ENCODE results near the gene ZNF491. TPM values are rescaled to one million over a fixed set of nuclear protein-coding genes. Genes with fewer than 3 reads are reported as not detected.

ZNF491 gene
- total and polyA plus RNA-seq, 2 of the 8 experiments (the other 6 are each of a cell fraction or from before 2014, with no cell fraction given) = 0.18 to 0.78 TPM

DNA sequence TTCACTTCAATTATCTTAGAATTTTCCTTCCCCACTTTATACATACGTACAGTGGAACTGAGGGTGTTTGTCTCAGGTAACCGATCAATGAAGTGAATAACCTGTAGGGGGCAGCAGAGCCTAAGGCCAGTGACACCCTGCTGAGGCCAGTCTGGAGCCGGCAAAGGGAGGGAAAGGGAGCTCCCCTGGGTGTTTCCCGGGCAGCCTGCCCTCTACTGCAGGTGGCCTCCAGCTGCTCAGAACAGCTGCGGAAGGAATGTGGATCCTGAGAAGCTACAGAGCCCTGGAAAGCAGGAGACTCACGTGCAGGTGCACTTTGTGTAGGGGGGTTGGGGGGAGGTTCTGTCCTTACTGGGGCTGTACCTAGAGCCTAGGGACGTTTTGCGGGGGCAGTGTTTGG is 832 bp upstream of the ZNF491 start (continued):
- TF ChIP-seq, protein P1, sequence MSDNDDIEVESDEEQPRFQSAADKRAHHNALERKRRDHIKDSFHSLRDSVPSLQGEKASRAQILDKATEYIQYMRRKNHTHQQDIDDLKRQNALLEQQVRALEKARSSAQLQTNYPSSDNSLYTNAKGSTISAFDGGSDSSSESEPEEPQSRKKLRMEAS (IDR thresholded peaks at IDR 0.05) = 0 out of 2 replicates have a peak, but pooled peaks have one; percentile 20
- TF ChIP-seq CBX8 (IDR thresholded peaks at IDR 0.05; ENCODE audit: borderline replicate concordance, low read depth, low read length) = no peak
- TF ChIP-seq GTF2F1 (IDR thresholded peaks at IDR 0.05; ENCODE audit: borderline replicate concordance, low read depth, low read length) = no peak
- no peak for TF ChIP-seq ATF3 (IDR thresholded peaks at IDR 0.05; ENCODE audit: insufficient read depth, low read depth, low read length)
- TF ChIP-seq POU5F1 (IDR thresholded peaks at IDR 0.05; ENCODE audit: low read depth, low read length) = no peak
- 0 out of 4 replicates have a peak, but pooled peaks of 1 of the 2 experiments have one; percentile 26 for TF ChIP-seq SIN3A (conservative IDR thresholded peaks at IDR 0.05 in 1 of 2, IDR thresholded peaks at IDR 0.05 in 1 of 2; ENCODE audit: low read depth in 1 of 2, low read length in 2 of 2)
- no peak for TF ChIP-seq CHD2 (IDR thresholded peaks at IDR 0.05; ENCODE audit: low read length)
- TF ChIP-seq BACH1 (IDR thresholded peaks at IDR 0.05; ENCODE audit: low read length) = no peak
- TF ChIP-seq RXRA (IDR thresholded peaks at IDR 0.05; ENCODE audit: insufficient read depth, low read depth, low read length) = no peak
- TF ChIP-seq CEBPB (IDR thresholded peaks at IDR 0.05; ENCODE audit: low read depth, low read length) = no peak
- no peak for TF ChIP-seq PHF8 (conservative IDR thresholded peaks at IDR 0.05; ENCODE audit: low read depth, low read length)
- TF ChIP-seq, protein P2, sequence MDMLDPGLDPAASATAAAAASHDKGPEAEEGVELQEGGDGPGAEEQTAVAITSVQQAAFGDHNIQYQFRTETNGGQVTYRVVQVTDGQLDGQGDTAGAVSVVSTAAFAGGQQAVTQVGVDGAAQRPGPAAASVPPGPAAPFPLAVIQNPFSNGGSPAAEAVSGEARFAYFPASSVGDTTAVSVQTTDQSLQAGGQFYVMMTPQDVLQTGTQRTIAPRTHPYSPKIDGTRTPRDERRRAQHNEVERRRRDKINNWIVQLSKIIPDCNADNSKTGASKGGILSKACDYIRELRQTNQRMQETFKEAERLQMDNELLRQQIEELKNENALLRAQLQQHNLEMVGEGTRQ (IDR thresholded peaks at IDR 0.05; ENCODE audit: low read length) = no peak
- TF ChIP-seq JUND (IDR thresholded peaks at IDR 0.05; ENCODE audit: low read length) = no peak
- no peak for TF ChIP-seq HDAC2 (IDR thresholded peaks at IDR 0.05; ENCODE audit: borderline replicate concordance in 1 of 2, low read depth in 2 of 2, low read length in 2 of 2)
- no peak for TF ChIP-seq NRF1 (IDR thresholded peaks at IDR 0.05; ENCODE audit: low read depth, low read length)
- TF ChIP-seq KDM4A (IDR thresholded peaks at IDR 0.05; ENCODE audit: low read depth, low read length, severe bottlenecking) = no peak
- TF ChIP-seq TBP (IDR thresholded peaks at IDR 0.05; ENCODE audit: low read depth, low read length) = no peak
- no peak for TF ChIP-seq YY1 (IDR thresholded peaks at IDR 0.05; ENCODE audit: low read depth, low read length)
- no peak for TF ChIP-seq BRCA1 (IDR thresholded peaks at IDR 0.05; ENCODE audit: low read depth, low read length)

Measured in H1 (cell line).